MM.1S (cell line): Measurements from ENCODE around the gene LYPLA2.

Experiments used
- CTCF ChIP-seq: fragments of 300-600 bp; sonication (generic); IDR thresholded peaks from 2 replicates; pipeline ENCODE4 v1.5.1; 2016; ENCODE audit warnings: antibody characterized with exemption, low read length, mixed read lengths
- EZH2 ChIP-seq: fragments of 300-600 bp; sonication (generic); optimal IDR thresholded peaks from 2 replicates; pipeline ENCODE3; 2017; ENCODE audit warnings: low read depth, mild to moderate bottlenecking, antibody characterized with exemption, low read length, mixed read lengths
- EZH2phosphoT487 ChIP-seq: fragments of 300-600 bp; sonication (generic); IDR thresholded peaks from 2 replicates; pipeline ENCODE4 v1.6.1; 2018; ENCODE audit warnings: antibody characterized with exemption, low read length

DNA sequence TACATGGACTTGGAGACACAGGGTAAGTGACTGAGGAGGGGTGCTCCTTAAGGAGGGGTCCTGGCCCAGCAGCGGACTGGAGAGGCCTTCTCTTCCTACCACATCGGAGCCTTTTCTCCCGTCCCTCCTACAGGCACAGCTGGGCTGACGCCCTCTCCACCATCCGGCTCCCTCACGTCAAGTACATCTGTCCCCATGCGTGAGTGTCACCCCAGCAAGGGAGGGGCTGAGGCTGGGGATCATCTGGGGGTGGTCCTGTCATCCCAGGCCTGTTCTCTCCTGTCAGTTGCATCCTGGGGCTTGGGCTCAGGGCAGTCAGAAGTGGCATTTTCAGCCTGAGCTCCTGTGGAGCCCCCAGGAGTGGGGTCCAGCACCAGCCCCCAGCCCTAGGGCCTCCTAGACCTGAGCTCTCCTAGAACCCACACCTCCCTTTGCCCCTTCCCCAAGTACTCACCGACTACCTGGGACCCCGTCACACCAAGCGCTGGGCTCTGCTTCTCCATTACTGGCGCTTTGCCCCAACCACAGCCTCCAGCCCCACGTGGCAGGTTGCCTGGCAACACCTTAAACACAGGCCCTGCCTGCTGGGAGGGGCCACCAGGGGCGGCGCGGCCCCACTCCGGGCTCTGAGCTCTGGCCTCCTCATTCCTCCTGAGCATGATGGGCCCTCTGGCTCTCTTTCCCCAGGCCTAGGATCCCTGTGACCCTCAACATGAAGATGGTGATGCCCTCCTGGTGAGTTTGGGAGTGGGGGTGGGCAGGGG, 2.3 kb downstream of the LYPLA2 start:
- TF ChIP-seq CTCF, result no peak
- no peak for TF ChIP-seq EZH2
- no peak for TF ChIP-seq EZH2phosphoT487
